Fibroblast of skin of right quadriceps (primary cell): ENCODE data around the gene GPR150.
"Not testable (repeated sequence)": the region's sequence is repeated elsewhere in the genome, so short reads cannot be mapped to it uniquely, and the experiment has no call there.

ENCODE experiments used
- DNase-seq: peaks from one replicate; pipeline ENCODE4 v3.0.0-alpha.2; 2013

The GPR150 gene

GRCh38 chr5:95624368-95624767, 4.5 kb downstream of the GPR150 start:
- no peak for DNase-seq

GRCh38 chr5:95626701-95627100, 6.8 kb downstream of the GPR150 start:
- no peak for DNase-seq

GRCh38 chr5:95627971-95628810, 8.3 kb downstream of the GPR150 start:
- no peak for DNase-seq

- no peak for DNase-seq
Observed at GRCh38 chr5:95628933-95629332, 9.0 kb downstream of the GPR150 start.

GRCh38 chr5:95630394-95630917, 10.6 kb downstream of the GPR150 start:
- no peak for DNase-seq

DNA sequence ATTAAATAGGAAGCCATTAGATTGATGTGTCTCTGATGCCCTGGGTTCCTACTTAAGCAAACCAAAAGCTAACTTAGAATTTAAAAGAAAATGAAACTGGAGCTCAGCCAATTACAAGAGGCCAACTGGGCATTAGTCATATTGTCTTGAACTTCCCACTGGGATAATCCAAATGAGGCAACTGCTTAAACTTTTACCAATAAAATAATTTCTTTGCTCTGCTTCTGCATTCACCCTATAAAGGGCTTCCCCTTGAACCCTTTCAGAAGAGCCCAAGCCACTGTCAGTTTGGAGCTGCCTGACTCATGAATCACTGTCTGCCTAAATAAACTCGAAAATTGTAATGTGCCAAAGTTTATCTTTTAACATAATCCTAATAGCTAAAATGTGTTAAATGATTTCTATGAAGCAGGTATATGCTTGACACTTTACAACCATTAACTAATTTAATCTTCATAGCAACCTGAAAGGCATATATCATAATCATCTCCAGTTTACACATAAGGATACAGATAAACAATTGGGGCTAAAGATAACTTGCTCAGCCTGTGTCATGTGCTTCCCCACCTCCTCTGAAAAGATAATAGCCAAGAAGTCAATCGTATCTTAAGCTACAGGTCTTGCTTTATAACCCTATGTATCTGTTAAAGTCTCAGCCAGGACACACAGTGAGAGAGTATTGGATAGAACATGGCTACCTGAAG, 11.5 kb downstream of the GPR150 start:
- peak; percentile 74 for DNase-seq

DNA sequence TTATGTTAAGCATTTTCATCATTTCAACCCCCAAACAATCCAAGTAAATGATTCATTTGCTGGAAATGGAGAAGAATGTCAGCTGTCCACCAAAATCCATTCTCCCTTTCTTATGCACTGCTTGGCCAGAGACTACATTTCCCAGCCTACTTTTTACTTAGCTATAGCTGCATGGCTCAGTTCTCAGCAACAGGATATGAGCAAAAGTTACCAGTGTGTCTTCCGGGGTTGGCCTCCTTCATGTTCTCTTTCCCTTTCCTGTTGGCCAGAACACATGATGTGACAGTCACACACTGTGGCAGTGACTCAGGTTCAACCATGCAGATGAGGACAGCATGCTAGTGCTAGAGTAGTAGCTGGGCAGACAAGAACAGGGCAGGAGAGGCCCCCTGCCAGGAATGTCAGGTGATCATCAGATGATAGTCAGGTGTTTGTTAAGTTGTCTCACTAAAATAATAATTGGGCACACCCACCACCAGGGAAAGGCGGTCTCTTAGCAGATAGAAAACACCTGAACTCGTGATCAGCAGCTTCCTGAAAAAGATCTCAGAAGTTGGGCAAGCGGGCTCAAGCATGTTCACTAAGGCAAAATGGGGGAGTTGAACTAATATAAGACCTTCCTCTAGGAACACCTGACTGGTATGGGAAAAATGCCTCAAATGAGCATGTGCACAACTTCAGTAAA, 12.2 kb downstream of the GPR150 start:
- peak; percentile 58 for DNase-seq

DNA sequence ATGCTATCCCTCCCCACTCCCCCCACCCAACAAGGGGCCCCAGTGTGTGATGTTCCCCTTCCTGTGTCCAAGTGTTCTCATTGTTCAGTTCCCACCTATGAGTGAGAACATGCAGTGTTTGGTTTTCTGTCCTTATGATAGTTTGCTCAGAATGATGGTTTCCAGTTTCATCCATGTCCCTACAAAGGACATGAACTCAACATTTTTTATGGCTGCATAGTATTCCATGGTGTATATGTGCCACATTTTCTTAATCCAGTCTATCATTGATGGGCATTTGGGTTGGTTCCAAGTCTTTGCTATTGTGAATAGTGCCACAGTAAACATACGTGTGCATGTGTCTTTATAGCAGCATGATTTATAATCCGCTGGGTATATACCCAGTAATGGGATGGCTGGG, 13.1 kb downstream of the GPR150 start:
- DNase-seq = not testable (repeated sequence)

GRCh38 chr5:95633671-95634070, 13.8 kb downstream of the GPR150 start:
- no peak for DNase-seq

DNA sequence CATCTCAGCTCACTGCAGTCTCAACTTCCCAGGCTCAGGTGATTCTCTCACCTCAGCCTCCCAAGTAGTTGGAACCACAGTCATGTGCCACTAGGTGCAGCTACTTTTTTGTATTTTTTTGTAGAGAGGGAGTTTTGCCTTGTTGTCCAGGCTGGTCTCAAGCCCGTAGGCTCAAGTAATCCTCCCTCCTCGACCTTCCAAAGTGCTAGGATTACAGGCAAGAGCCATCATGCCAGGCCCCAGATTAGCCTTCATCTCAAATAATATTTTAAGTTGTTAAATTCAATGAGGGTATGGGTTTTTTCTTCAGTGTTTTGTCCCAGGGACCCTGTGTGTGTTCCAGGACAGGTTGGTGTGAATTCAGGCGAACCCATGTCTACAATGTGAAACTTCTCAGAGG, 14.2 kb downstream of the GPR150 start:
- DNase-seq = no peak

GRCh38 chr5:95638632-95639031, 18.7 kb downstream of the GPR150 start:
- no peak for DNase-seq

- no peak for DNase-seq
Observed at GRCh38 chr5:95641741-95642220, 21.9 kb downstream of the GPR150 start.

DNA sequence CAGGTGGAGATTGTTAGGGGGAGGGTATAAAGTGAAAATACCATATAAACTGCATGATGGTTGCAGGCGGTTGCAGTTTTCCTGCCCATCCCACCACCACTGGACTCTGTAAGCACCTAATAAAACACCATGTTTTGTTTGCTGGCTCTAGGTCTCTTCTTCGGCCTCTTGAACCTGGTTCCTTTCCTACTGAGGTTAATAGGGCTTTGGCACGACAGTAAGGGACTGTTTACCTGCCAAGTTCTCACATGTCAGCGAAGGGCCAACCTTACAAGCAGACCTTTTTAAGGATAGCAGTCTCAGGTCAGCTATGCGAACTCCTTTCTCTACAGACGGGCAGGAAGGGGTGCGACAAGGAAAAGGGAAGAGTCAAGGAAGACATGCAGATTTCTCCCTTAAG, 23.3 kb downstream of the GPR150 start:
- no peak for DNase-seq

DNA sequence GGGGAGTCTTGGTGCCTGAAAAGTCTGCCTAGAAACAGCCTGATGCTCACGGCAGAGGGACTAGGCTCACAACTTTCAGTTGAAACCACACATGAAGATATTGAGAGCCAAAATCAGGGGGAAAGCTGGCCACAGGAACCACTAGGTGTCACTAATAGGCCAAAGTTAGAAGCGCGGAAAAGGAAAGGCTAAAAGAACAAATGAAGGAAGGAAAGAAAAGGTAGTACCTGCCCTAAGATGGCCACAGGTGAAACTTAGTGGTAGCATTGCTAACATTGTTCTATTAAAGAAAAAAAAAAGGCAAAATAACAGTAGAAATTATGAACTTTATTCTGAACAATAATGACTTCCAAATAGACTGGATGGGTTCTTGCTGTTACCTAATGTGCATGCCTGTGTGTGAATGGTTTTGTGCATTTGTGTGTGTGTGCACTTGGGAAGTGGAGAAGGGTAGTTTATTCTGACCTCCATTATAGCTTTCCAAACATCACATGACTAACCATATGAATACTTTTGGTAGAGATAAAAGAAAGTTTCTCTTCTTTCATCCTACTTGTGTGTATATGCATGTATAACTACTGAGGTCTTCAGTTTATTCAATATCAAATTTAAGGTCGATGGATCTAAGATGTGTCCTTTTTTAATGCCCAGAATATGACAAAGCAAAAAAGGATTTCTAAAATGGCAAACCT, 24.6 kb downstream of the GPR150 start:
- DNase-seq = peak; percentile 48

- not testable (repeated sequence) for DNase-seq
Observed at GRCh38 chr5:95646226-95646568, 26.3 kb downstream of the GPR150 start.

- DNase-seq = peak; percentile 96
Observed at GRCh38 chr5:95646569-95647431, 26.9 kb downstream of the GPR150 start, which contains the start of gene RFESD. Gene RFESD (plus strand): TSS chr5:95646777. CDS start chr5:95652272, 5,495 bp downstream.

GRCh38 chr5:95647886-95648860, 28.3 kb downstream of the GPR150 start:
- DNase-seq = no peak

DNA sequence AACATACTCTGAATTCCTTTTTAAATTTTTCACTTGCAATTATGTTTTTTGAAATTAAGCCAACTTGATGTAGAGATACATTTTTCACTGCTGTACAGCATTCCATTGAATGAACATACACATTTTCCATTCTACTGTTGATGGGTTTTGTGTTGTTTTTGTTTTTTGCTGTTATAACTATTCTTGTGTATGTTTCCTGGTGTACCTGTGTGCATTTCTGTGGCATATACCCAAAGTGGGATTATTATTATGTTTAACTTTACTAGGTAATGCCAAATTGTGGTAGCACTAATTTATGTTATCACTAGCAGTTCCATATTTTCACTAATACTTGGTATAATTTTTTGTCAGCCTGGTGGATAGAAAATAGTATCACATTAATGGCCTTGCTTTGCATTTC, 29.4 kb downstream of the GPR150 start:
- DNase-seq = no peak

- DNase-seq = no peak
Observed at GRCh38 chr5:95649842-95650620, 30.1 kb downstream of the GPR150 start.

DNA sequence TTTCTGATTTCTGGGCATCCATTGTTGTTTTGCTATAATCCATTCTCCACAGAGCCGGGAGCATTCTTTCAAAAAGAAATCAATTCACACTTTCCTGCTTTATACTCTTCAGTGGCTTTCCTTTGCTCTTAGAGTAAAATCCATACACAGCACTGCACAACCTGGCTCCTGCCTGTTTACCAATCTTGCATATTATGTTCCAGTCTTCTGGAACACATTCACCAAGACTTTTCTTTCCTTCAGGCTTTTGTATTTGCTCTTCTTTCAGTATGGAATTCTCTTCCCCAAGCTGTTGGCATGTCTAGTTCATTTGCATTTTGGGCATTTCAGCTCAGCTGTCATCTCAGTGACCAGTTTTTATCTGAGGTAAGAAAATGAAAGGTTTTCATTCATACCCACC, 33.0 kb downstream of the GPR150 start:
- no peak for DNase-seq
